Tibial nerve (tissue), 4 donors: ENCODE data around the gene ALG12. TPM values are rescaled to one million over a fixed set of nuclear protein-coding genes. Genes with fewer than 3 reads are reported as not detected.

Experiments used
- DNase-seq, 2 donors: peaks; one replicate each; pipeline ENCODE4 v3.0.0-alpha.2; 2019; ENCODE audit warnings: low spot score in 2 of 2
- H3K27ac ChIP-seq, 4 donors: fragments of 200-600 bp; sonication (generic) in 3 of 4; one replicate each; pipeline ENCODE4 v1.5.1; 2017 to 2019; ENCODE audit warnings: mild to moderate bottlenecking in 1 of 4
- H3K27me3 ChIP-seq, 2 donors: fragments of 200-600 bp; sonication (generic) in 1 of 2; one replicate each; pipeline versions ENCODE4 v1.5.1 to v1.6.0; 2017 to 2019
- H3K36me3 ChIP-seq, 3 donors: fragments of 200-600 bp; sonication (generic); one replicate each; pipeline ENCODE4 v1.5.1; 2018 to 2019
- H3K4me1 ChIP-seq, 4 donors: fragments of 200-600 bp; sonication (generic) in 3 of 4; one replicate each; pipeline ENCODE4 v1.5.1; 2017 to 2019
- H3K4me3 ChIP-seq, 4 donors: fragments of 200-600 bp; sonication (generic) in 3 of 4; one replicate each; pipeline ENCODE4 v1.5.1; 2017 to 2019; ENCODE audit warnings: mild to moderate bottlenecking in 1 of 4, moderate library complexity in 1 of 4
- H3K9me3 ChIP-seq, 4 donors: fragments of 200-600 bp; sonication (generic) in 3 of 4; one replicate each; pipeline ENCODE4 v1.5.1; 2017 to 2019
- EP300 ChIP-seq, 2 donors: sonication (generic); formaldehyde crosslinking; IDR thresholded peaks; one replicate each; pipeline ENCODE4 v1.6.1; 2017; ENCODE audit warnings: antibody characterized with exemption in 2 of 2, mild to moderate bottlenecking in 1 of 2
- POLR2A ChIP-seq, 2 donors: fragments of 450-650 bp; IDR thresholded peaks; one replicate each; pipeline ENCODE4 v1.6.1; 2017; ENCODE audit warnings: antibody characterized with exemption in 2 of 2, mild to moderate bottlenecking in 2 of 2, moderate library complexity in 2 of 2
- WGBS, 2 donors: methylation state at CpG; one replicate each; pipeline ENCODE4 v1.1.5; 2018; 5-methylcytosine and 5-hydroxymethylcytosine counted together
- total RNA-seq, 4 donors: library from RNA; depleted of rRNA; stranded (reverse); fragments of >200 nt; gene quantifications; one replicate each; pipeline ENCODE4 v1.1.0, GENCODE V29; 2016
- TF ChIP-seq, protein P1 (sequence below), 5 experiments: fragments of 200-600 bp in 3 of 5; fragments of 450-650 bp in 2 of 5; sonication (generic) in 3 of 5; IDR thresholded peaks; one replicate each; pipeline ENCODE4 v1.5.1; 2016 to 2019; ENCODE audit warnings: antibody characterized with exemption in 5 of 5, mild to moderate bottlenecking in 3 of 5, moderate library complexity in 2 of 5

Gene ALG12
- total RNA-seq, 4 donors from 2014 or later = 9.0 to 17.4 (median 14.5) TPM

DNA sequence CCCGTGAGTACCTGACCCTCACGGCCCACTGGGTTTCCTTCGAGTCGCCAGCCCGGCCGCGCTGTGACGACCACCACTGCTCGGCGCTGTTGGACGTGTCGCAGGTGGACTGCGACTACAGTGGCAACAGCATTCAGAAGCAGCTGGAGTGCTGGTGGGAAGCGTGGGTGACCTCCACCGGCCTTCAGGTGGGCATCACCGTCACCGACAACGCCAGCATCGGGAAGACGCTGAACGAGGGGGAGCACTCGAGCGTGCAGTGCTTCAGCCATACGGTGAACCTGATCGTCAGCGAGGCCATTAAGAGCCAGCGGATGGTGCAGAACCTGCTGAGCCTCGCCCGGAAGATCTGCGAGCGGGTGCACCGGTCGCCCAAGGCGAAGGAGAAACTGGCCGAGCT, 32.4 kb downstream of the ALG12 start:
- Histone ChIP-seq H3K27me3 (no peaks in the 10 kb centered on the region), H3K9me3 (peaks cover 0 to 15% (median 0%) of the 10 kb centered on the region in 4 donors), H3K4me3 (no peak overlapping the region), H3K4me1 (no peaks in the 10 kb centered on the region), H3K36me3 (peaks cover 0 to 87% (median 4%) of the 10 kb centered on the region in 3 donors), H3K27ac (no peak overlapping the region)
- DNase-seq = no peak
- no peak for TF ChIP-seq POLR2A (IDR thresholded peaks at IDR 0.05)
- TF ChIP-seq EP300 (IDR thresholded peaks at IDR 0.05) = no peak
- TF ChIP-seq, protein P1, sequence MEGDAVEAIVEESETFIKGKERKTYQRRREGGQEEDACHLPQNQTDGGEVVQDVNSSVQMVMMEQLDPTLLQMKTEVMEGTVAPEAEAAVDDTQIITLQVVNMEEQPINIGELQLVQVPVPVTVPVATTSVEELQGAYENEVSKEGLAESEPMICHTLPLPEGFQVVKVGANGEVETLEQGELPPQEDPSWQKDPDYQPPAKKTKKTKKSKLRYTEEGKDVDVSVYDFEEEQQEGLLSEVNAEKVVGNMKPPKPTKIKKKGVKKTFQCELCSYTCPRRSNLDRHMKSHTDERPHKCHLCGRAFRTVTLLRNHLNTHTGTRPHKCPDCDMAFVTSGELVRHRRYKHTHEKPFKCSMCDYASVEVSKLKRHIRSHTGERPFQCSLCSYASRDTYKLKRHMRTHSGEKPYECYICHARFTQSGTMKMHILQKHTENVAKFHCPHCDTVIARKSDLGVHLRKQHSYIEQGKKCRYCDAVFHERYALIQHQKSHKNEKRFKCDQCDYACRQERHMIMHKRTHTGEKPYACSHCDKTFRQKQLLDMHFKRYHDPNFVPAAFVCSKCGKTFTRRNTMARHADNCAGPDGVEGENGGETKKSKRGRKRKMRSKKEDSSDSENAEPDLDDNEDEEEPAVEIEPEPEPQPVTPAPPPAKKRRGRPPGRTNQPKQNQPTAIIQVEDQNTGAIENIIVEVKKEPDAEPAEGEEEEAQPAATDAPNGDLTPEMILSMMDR (IDR thresholded peaks at IDR 0.05) = no peak
- 97 to 98% methylated on average over 35 of the region's 35 CpGs for WGBS, 2 donors

DNA sequence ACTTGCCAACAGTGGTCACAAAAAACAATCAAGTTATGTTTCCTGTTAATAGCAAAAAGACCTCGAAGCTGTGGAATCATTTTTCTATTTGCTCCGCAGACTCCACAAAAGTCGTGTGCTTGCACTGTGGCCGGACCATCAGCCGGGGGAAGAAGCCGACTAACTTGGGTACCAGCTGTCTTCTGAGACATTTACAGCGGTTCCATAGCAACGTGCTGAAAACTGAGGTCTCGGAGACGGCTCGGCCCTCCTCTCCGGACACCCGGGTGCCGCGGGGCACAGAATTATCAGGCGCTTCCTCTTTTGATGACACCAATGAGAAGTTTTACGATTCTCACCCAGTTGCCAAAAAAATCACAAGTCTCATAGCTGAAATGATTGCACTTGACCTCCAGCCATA, 33.0 kb downstream of the ALG12 start:
- TF ChIP-seq, protein P1 (IDR thresholded peaks at IDR 0.05) = no peak
- no peak for TF ChIP-seq EP300 (IDR thresholded peaks at IDR 0.05)
- TF ChIP-seq POLR2A (IDR thresholded peaks at IDR 0.05) = no peak
- H3K4me1 ChIP-seq = no peaks in the 10 kb centered on the region
- H3K36me3 ChIP-seq = peaks cover 0 to 83% (median 4%) of the 10 kb centered on the region in 3 donors
- H3K9me3 ChIP-seq = peaks cover 0 to 17% (median 2%) of the 10 kb centered on the region in 4 donors
- no peak overlapping the region for H3K4me3 ChIP-seq
- no peak for DNase-seq
- no peak overlapping the region for H3K27ac ChIP-seq
- WGBS, 2 donors = 96 to 97% methylated on average over 17 of the region's 17 CpGs
- no peaks in the 10 kb centered on the region for H3K27me3 ChIP-seq

DNA sequence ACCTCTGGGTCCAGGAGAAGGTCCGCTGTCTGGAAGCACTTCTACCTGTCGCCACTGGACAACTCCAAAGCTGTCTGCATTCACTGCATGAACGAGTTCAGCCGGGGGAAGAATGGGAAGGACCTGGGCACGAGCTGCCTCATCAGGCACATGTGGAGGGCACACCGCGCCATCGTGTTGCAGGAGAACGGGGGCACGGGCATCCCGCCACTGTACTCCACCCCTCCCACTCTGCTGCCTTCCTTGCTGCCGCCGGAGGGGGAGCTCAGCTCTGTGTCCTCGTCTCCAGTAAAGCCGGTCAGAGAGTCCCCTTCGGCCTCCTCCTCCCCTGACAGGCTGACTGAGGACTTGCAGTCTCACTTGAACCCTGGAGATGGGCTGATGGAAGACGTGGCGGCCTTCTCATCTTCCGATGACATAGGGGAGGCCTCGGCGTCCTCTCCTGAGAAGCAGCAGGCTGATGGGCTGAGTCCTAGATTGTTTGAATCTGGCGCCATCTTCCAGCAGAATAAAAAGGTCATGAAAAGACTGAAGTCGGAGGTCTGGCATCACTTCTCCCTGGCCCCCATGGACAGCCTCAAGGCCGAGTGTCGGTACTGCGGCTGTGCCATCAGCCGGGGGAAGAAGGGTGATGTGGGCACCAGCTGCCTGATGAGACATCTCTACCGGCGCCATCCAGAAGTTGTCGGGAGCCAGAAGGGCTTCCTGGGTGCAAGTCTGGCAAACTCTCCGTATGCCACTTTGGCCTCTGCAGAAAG, 33.6 kb downstream of the ALG12 start:
- no peaks in the 10 kb centered on the region for H3K27me3 ChIP-seq
- H3K27ac ChIP-seq = no peak overlapping the region
- DNase-seq = no peak
- TF ChIP-seq, protein P1 (IDR thresholded peaks at IDR 0.05) = no peak
- TF ChIP-seq EP300 (IDR thresholded peaks at IDR 0.05) (no peak), POLR2A (IDR thresholded peaks at IDR 0.05) (no peak)
- WGBS, 2 donors = 93 to 95% methylated on average over 28 to 31 of the region's 31 CpGs
- H3K36me3 ChIP-seq = peaks cover 0 to 81% (median 4%) of the 10 kb centered on the region in 3 donors
- H3K4me1 ChIP-seq = no peaks in the 10 kb centered on the region
- H3K9me3 ChIP-seq = peaks cover 0 to 19% (median 3%) of the 10 kb centered on the region in 4 donors
- H3K4me3 ChIP-seq = no peak overlapping the region

DNA sequence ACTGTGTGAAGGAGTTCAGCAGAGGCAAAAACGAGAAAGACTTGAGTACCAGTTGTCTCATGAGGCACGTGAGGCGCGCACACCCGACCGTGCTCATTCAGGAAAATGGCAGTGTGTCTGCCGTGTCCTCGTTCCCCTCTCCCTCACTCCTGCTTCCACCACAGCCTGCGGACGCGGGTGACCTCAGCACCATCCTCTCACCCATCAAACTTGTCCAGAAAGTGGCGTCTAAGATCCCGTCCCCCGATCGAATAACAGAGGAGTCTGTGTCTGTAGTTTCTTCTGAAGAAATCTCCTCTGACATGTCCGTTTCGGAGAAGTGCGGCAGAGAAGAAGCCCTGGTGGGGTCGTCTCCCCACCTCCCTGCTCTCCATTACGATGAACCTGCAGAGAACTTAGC, 34.2 kb downstream of the ALG12 start:
- TF ChIP-seq EP300 (IDR thresholded peaks at IDR 0.05) = no peak
- TF ChIP-seq, protein P1 (IDR thresholded peaks at IDR 0.05) = no peak
- TF ChIP-seq POLR2A (IDR thresholded peaks at IDR 0.05) = no peak
- Histone ChIP-seq H3K27me3 (no peaks in the 10 kb centered on the region), H3K9me3 (peaks cover 0 to 17% (median 3%) of the 10 kb centered on the region in 4 donors), H3K4me3 (no peak overlapping the region), H3K36me3 (peaks cover 0 to 78% (median 4%) of the 10 kb centered on the region in 3 donors), H3K27ac (no peak overlapping the region), H3K4me1 (no peaks in the 10 kb centered on the region)
- DNase-seq = no peak
- WGBS, 2 donors = 96 to 97% methylated on average over 20 of the region's 20 CpGs

DNA sequence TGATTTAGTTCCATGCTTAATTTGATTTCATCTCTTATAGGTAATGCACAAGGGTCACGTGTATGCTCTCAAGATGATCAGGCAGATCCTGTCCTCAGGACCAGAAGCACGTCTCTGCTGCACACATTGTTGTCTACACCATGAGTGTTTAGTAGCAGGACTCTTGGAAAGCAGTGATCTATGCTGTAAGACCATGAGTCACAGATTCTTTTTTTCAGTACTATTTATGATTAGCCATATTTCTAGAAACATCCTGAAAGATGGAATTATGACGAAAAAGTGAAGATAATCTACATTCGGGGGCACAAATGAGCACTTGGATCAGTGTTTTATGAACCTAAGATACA, 35.0 kb downstream of the ALG12 start:
- WGBS, 2 donors = 95 to 97% methylated on average over 4 of the region's 4 CpGs
- peaks cover 0 to 18% (median 3%) of the 10 kb centered on the region in 4 donors for H3K9me3 ChIP-seq
- H3K4me3 ChIP-seq = no peak overlapping the region
- H3K36me3 ChIP-seq = peaks cover 0 to 78% (median 4%) of the 10 kb centered on the region in 3 donors
- no peak for DNase-seq
- no peaks in the 10 kb centered on the region for H3K4me1 ChIP-seq
- no peaks in the 10 kb centered on the region for H3K27me3 ChIP-seq
- H3K27ac ChIP-seq = no peak overlapping the region
- no peak for TF ChIP-seq POLR2A (IDR thresholded peaks at IDR 0.05)
